Pancreas (tissue), 10 donors: ENCODE results near the gene SLC39A11. TPM values are rescaled to one million over a fixed set of nuclear protein-coding genes. Genes with fewer than 3 reads are reported as not detected.
"Not testable (repeated sequence)": the region's sequence is repeated elsewhere in the genome, so short reads cannot be mapped to it uniquely, and the experiment has no call there.

ENCODE experiments used
- ATAC-seq, 4 donors: fragments of 200-7000 bp; cut with Tn5 transposase; one replicate each; pipeline versions ENCODE4 v1.8.0 to v1.9.1; 2020; ENCODE audit warnings: mild to moderate bottlenecking in 4 of 4, moderate library complexity in 4 of 4
- DNase-seq, 6 donors: peaks; one replicate each; pipeline ENCODE4 v3.0.0-alpha.2; 2020
- FAIRE-seq: peaks from 2 replicates; lab custom pipeline; 2012; peaks lifted over from hg19 to GRCh38; lab: Jason Lieb, UNC
- H3K27ac ChIP-seq, 4 donors: fragments of 200-600 bp; sonication (generic); 1 replicate in 3 of 4; 2 replicates in 1 of 4; pipeline versions ENCODE4 v1.5.0 to v1.8.0; 2020
- H3K27me3 ChIP-seq, 4 donors: fragments of 200-600 bp; one replicate each; pipeline ENCODE4 v1.8.0; 2021
- H3K36me3 ChIP-seq, 3 donors: fragments of 200-600 bp; sonication (generic) in 1 of 3; one replicate each; pipeline versions ENCODE4 v1.5.0 to v1.8.0; 2020 to 2021
- H3K4me1 ChIP-seq, 3 donors: fragments of 200-600 bp; one replicate each; pipeline ENCODE4 v1.8.0; 2021
- H3K4me3 ChIP-seq, 4 donors: fragments of 200-600 bp; sonication (generic) in 2 of 4; one replicate each; pipeline versions ENCODE4 v1.5.0 to v1.8.0; 2020 to 2021
- H3K9me3 ChIP-seq, 4 donors: fragments of 200-600 bp; one replicate each; pipeline ENCODE4 v1.8.0; 2021
- WGBS, 2 donors: extraction: QIAGEN DNeasy Blood & Tissue Kit; methylation state at CpG; one replicate each; pipeline ENCODE4 v1.1.7; 2013; 5-methylcytosine and 5-hydroxymethylcytosine counted together
- intact Hi-C, 3 donors: fragments of 100-400 bp; cut with DNase I; formaldehyde crosslinking; loops; one replicate each; pipeline versions ENCODE4 v1.11.1 to v1.14.2; 2022
- polyA plus RNA-seq, 2 donors: library from polyadenylated mRNA; stranded (reverse); fragments of 200-250 nt; gene quantifications; one replicate each; pipeline ENCODE4 v1.2.3, GENCODE V29; 2013
- total RNA-seq, 6 donors: library from RNA; stranded (reverse); fragmentation: NEBNext Ultra II Directional in 4 of 6; extraction: Animal tissue kit (Norgen Biotek cat#: 25700) in 4 of 6; gene quantifications; one replicate each; pipeline versions ENCODE4 v1.2.1 to v1.2.4, GENCODE V29; 2021 to 2023
- TF ChIP-seq, protein P1 (sequence below), 4 donors: fragments of 200-600 bp; sonication (generic) in 3 of 4; IDR thresholded peaks; one replicate each; pipeline versions ENCODE4 v1.5.0 to v1.8.0; 2021; ENCODE audit warnings: antibody characterized with exemption in 4 of 4
- donor health status: healthy with polysubstance abuse.
- donor health status: DM: no; HTN: no; CAD: no; lungs with moderate emphysema.
- donor health status: DM: no; HTN: no; CAD: no.
- donor health status: control.
- donor health status: control.
- donor health status: Bipolar disorder and iron deficiency.
- donor health status: DM: yes; HTN: yes; CAD: no.
- donor health status: DM: no; HTN: no; CAD: no.
- donor health status: DM: no; HTN: no; CAD: no.
- donor health status: DM: yes; HTN: yes; CAD: no.

The SLC39A11 gene
- total and polyA plus RNA-seq, 8 donors, result 7.9 to 32.9 (median 19.9) TPM

DNA sequence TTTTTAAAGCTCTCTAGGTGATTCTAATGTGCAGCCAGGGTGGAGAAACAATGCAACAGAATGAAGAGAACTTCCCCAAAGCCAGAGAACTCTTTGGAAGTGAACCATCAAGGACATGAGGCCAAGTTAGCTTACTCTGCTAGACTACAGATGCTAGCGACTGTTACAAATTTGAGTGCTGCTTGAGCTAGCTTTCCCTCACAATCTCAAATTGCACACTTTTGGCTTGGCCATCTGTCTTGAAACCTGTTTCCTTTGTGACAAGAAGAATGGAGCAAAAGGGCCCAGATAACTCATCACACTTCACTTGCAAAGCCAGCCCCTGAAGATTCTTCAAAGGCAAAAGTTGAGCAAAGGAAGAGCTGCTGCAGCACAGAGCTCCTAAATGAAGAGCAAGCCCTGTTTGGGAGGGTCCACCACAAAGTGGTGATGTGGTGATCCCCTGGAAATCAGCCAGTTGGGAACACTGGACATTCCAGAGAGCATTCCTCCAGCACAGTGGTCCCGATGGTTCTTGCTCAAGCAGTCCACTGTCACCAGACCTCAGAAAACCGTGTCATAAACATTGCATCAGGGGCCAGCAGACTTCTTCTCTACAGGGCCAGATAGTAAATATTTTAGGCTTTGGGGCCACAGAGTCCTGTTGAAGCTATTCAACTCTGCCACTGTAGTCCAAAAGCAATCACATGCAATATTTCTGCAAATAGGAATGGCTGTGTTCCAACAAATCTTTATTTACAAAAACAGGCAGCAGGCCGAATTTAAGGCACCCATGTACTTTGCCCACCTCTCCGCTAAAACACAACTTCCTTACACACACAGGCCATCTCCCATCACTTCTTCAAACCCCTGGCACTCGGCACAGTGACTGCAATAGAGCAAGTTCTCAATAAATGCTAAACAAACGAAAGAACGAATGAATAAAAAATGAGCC lies 21.2 kb downstream of the SLC39A11 start:
- Histone ChIP-seq H3K4me1 (peaks cover 0 to 3% (median 0%) of the 10 kb centered on the region in 3 donors), H3K4me3 (no peak overlapping the region), H3K27ac (no peak overlapping the region), H3K27me3 (no peaks in the 10 kb centered on the region), H3K36me3 (no peaks in the 10 kb centered on the region), H3K9me3 (no peaks in the 10 kb centered on the region)
- intact Hi-C loops, result no loop called here
- DNase-seq (no peak), FAIRE-seq (no peak), ATAC-seq (no peak)
- whole genome bisulfite sequencing, 2 donors, result 86 to 88% methylated on average over 8 of the region's 8 CpGs
- TF ChIP-seq, protein P1, sequence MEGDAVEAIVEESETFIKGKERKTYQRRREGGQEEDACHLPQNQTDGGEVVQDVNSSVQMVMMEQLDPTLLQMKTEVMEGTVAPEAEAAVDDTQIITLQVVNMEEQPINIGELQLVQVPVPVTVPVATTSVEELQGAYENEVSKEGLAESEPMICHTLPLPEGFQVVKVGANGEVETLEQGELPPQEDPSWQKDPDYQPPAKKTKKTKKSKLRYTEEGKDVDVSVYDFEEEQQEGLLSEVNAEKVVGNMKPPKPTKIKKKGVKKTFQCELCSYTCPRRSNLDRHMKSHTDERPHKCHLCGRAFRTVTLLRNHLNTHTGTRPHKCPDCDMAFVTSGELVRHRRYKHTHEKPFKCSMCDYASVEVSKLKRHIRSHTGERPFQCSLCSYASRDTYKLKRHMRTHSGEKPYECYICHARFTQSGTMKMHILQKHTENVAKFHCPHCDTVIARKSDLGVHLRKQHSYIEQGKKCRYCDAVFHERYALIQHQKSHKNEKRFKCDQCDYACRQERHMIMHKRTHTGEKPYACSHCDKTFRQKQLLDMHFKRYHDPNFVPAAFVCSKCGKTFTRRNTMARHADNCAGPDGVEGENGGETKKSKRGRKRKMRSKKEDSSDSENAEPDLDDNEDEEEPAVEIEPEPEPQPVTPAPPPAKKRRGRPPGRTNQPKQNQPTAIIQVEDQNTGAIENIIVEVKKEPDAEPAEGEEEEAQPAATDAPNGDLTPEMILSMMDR (IDR thresholded peaks at IDR 0.05), result no peak

DNA sequence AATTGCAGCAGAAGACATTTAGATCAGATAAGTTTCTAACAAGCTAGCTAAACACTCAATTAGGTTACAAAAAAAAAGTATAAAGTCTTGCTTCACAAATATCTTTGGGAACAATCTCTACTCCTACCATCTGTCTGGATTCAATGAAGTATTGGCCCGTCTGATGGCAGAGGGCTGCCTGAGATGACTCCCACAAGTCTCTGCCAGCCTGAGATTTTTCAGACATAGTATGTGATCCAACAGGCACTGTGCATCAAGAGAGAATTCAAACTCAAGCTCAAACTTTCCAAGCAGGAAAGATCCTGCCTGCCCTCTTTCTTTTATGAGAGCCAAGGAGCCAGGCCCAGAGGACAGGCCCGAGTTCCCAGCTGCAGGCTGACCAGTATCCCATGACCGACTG lies 22.6 kb downstream of the SLC39A11 start:
- WGBS, 2 donors, result 72 to 74% methylated on average over 3 of the region's 3 CpGs
- Histone ChIP-seq H3K9me3 (no peaks in the 10 kb centered on the region), H3K36me3 (no peaks in the 10 kb centered on the region), H3K27ac (no peak overlapping the region), H3K27me3 (no peaks in the 10 kb centered on the region), H3K4me3 (no peak overlapping the region), H3K4me1 (peaks cover 0 to 3% (median 0%) of the 10 kb centered on the region in 3 donors)
- FAIRE-seq (no peak), ATAC-seq (peak in 2 of 4 donors; percentile 38 to 48), DNase-seq (no peak)
- TF ChIP-seq, protein P1 (IDR thresholded peaks at IDR 0.05), result no peak
- intact Hi-C loops, result no loop called here

DNA sequence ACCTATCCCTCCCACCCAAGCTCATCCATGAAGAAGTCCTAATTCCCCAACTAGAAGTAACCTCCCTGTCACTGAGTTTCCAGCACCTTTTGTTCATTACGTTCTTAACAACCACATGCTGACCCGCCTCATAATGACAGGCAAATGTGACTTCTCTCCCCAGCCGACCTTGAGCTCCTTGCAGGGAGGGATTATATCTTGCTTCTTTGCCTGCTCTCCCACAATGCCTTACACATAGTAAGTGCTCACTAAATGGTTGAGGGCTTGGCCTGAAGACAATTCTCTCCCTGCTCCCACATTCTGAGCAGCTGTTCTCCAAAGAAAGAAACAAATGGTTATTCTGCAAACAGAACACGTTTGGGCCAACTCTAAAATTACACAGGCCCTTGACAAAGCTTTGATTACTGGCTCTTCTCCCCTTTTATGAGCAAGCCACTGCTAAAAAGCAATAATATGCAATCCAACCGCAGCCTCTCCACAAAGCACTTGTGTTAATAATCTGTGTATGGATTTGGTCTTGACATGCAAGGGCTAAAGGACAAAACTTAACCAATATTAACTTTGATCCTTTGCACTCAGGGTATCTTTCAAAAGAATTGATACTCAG lies 23.2 kb downstream of the SLC39A11 start:
- TF ChIP-seq, protein P1 (IDR thresholded peaks at IDR 0.05), result no peak
- no peaks in the 10 kb centered on the region for H3K36me3 ChIP-seq
- ATAC-seq (no peak), DNase-seq (no peak), FAIRE-seq (no peak)
- H3K27me3 ChIP-seq, result no peaks in the 10 kb centered on the region
- intact Hi-C loops, result no loop called here
- H3K9me3 ChIP-seq, result no peaks in the 10 kb centered on the region
- H3K4me3 ChIP-seq, result no peak overlapping the region
- WGBS, 2 donors, result 70 to 71% methylated on average over 5 of the region's 5 CpGs
- H3K4me1 ChIP-seq, result peaks cover 0 to 3% (median 0%) of the 10 kb centered on the region in 3 donors
- H3K27ac ChIP-seq, result no peak overlapping the region

DNA sequence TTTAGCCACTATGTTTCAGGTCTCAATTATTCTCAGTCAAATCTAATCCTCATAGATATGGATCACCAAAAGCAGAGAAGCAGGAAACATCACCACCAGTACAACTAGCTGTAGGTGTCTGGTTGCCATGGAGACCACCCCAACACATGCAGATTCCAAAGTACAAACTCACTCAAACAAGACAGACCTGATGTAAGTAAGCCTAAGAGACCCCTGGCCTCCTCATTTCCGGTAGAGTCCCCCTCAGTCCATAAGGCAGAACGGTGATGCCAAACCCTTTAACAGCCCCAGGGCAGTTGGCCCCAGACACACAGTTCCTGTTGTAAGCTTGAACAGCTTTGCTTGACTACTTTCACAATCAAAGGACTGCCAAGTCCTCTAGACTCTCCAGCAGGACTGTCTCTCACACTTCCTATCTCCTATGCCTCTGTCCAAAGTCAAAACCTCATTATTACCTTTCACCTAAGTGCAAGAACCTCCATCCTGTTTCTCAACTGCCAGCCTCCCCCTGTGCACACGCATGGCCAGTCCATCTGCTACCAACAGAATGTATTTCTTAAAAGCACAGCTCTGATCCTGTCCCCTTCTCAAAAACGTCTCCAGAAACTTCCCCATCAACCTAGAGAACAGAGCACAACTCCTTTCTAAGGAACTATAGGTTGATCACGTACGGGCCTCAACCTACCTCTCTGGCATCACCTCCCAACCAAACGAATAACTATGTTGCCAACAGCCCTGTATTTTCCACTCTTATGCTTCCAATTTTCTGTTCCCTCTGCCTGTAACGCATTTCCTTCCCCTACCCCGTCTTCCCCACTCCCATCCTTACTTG lies 23.9 kb downstream of the SLC39A11 start:
- Histone ChIP-seq H3K36me3 (no peaks in the 10 kb centered on the region), H3K9me3 (no peaks in the 10 kb centered on the region), H3K27ac (no peak overlapping the region), H3K27me3 (no peaks in the 10 kb centered on the region), H3K4me3 (no peak overlapping the region), H3K4me1 (peaks cover 0 to 3% (median 0%) of the 10 kb centered on the region in 3 donors)
- peak; percentile 20 to 54 (median 42) for ATAC-seq
- FAIRE-seq, result no peak
- intact Hi-C loops, result no loop called here
- DNase-seq, result no peak
- WGBS, 2 donors, result 79% methylated on average over 9 of the region's 9 CpGs
- TF ChIP-seq, protein P1 (IDR thresholded peaks at IDR 0.05), result no peak

DNA sequence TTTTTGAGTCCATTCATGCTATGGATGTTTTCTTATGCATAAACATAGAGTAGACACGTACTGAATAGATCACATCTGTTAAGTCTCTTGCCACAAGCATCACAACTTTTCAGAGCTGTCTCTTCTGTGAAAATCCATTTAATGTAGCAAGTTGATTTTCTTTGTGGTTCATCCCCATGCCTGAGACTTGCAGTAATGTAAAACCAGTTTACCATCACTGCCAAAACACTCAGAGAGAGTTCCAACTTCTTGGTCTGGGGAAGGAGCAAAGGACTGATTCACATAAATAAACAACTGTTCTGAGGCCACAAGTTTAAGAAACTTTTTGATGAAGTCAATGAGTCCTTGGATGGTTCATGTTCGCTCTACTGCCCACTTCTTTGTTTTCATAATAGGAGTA lies 24.8 kb downstream of the SLC39A11 start:
- H3K27me3 ChIP-seq, ATAC-seq, FAIRE-seq, H3K9me3 ChIP-seq, H3K27ac ChIP-seq, H3K36me3 ChIP-seq, intact Hi-C loops, H3K4me3 ChIP-seq, DNase-seq, H3K4me1 ChIP-seq: not testable (repeated sequence)
- WGBS, 2 donors, result 95 to 97% methylated on average over 2 of the region's 2 CpGs
